BLaER1 (cell line): ENCODE results near the gene PCYOX1L.
A peak's percentile ranks its signal among the peaks of the same experiment; 100 is the strongest.
"Not testable (repeated sequence)": the region's sequence is repeated elsewhere in the genome, so short reads cannot be mapped to it uniquely, and the experiment has no call there.

Experiments used
- H3K27ac ChIP-seq: shearing (Covaris generic); formaldehyde crosslinking; 2 replicates; pipeline ENCODE4 v1.8.1; 2022
- H3K27me3 ChIP-seq: shearing (Covaris generic); formaldehyde crosslinking; 2 replicates; pipeline ENCODE4 v1.8.1; 2022
- H3K36me3 ChIP-seq: shearing (Covaris generic); formaldehyde crosslinking; 2 replicates; pipeline ENCODE4 v1.8.1; 2022
- H3K4me1 ChIP-seq: shearing (Covaris generic); formaldehyde crosslinking; 2 replicates; pipeline ENCODE4 v1.8.1; 2022
- H3K4me2 ChIP-seq: shearing (Covaris generic); formaldehyde crosslinking; 2 replicates; pipeline ENCODE4 v1.8.1; 2022
- H3K4me3 ChIP-seq: shearing (Covaris generic); formaldehyde crosslinking; 2 replicates; pipeline ENCODE4 v1.8.1; 2022
- H3K9ac ChIP-seq: shearing (Covaris generic); formaldehyde crosslinking; 2 replicates; pipeline ENCODE4 v1.8.1; 2022
- H3K9me3 ChIP-seq: shearing (Covaris generic); formaldehyde crosslinking; 2 replicates; pipeline ENCODE4 v1.8.1; 2022
- H4K20me1 ChIP-seq: shearing (Covaris generic); formaldehyde crosslinking; 2 replicates; pipeline ENCODE4 v1.8.1; 2022
- Cebpa-rat ChIP-seq: shearing (Covaris generic); IDR thresholded peaks from 2 replicates; pipeline ENCODE4 v1.8.1; 2022

Gene PCYOX1L

DNA sequence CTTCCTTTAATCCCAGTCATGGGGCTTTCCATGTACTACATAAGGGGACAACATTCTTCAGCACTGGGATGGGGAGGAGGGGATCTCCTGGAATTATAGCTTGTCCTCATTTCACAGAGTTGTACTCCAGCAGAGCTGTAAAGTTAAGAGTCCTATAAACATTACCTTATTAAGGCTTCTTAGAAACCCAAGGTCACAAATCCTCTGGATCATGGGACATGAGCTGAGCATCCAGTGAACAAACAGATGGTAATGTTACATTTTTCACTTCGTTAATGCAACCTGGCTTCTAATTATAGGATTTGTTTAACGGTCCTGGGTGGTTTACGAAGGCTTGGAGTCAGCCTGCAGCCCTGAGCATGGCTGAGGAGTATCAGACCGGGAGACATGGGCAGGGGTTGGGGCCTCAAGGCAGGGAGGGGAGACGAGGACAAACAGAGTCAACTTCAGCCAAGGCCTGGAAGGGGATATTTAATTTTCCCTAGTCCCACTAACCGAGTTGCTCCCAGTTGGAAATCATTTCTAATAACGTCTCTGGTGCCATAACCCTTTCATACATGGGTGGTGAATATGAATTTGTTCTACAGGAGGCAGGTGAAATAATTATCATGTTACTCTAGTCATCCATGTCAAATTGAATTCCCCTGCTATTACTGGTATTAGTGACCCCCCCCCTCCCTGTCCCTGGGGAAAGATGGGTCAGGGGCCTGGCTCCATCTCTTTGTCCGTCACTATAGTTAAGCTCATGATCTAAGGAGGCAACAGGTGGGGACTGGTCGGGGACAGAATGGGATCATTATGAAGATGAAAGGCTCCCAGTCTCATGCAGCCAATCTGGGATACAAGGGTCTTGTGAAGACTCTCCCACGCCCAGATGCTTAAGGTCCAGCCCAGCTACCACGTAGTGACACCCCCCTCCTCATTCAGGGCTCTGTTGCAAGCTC lies 32.0 kb downstream of the PCYOX1L start:
- Histone ChIP-seq H3K4me2 (no peak overlapping the region), H3K4me3 (no peak overlapping the region), H3K4me1 (peaks cover 9% of the 10 kb centered on the region), H4K20me1 (no peaks in the 10 kb centered on the region), H3K27me3 (no peaks in the 10 kb centered on the region), H3K36me3 (no peaks in the 10 kb centered on the region), H3K9me3 (no peaks in the 10 kb centered on the region), H3K27ac (no peak overlapping the region), H3K9ac (no peak overlapping the region)
- no peak for TF ChIP-seq Cebpa-rat

GRCh38 chr5:149391076-149391475 lies 33.2 kb downstream of the PCYOX1L start:
- not testable (repeated sequence) for H3K36me3 ChIP-seq, H3K27ac ChIP-seq, H3K27me3 ChIP-seq, H4K20me1 ChIP-seq, H3K9ac ChIP-seq, H3K9me3 ChIP-seq, H3K4me1 ChIP-seq, H3K4me2 ChIP-seq, H3K4me3 ChIP-seq

- no peak overlapping the region for H3K27ac ChIP-seq
- no peak overlapping the region for H3K4me2 ChIP-seq
- H3K4me3 ChIP-seq: no peak overlapping the region
- no peaks in the 10 kb centered on the region for H3K4me1 ChIP-seq
- no peaks in the 10 kb centered on the region for H3K36me3 ChIP-seq
- no peaks in the 10 kb centered on the region for H4K20me1 ChIP-seq
- no peak for TF ChIP-seq Cebpa-rat
- no peak overlapping the region for H3K9ac ChIP-seq
- H3K27me3 ChIP-seq: no peaks in the 10 kb centered on the region
- H3K9me3 ChIP-seq: no peaks in the 10 kb centered on the region
Observed at GRCh38 chr5:149391524-149391923, 33.7 kb downstream of the PCYOX1L start.

GRCh38 chr5:149392718-149393117 lies 34.9 kb downstream of the PCYOX1L start:
- TF ChIP-seq Cebpa-rat: no peak
- H3K27me3 ChIP-seq: no peaks in the 10 kb centered on the region
- H3K4me3 ChIP-seq: no peak overlapping the region
- H3K4me1 ChIP-seq: no peaks in the 10 kb centered on the region
- no peaks in the 10 kb centered on the region for H4K20me1 ChIP-seq
- no peaks in the 10 kb centered on the region for H3K9me3 ChIP-seq
- H3K9ac ChIP-seq: no peak overlapping the region
- no peak overlapping the region for H3K4me2 ChIP-seq
- H3K36me3 ChIP-seq: no peaks in the 10 kb centered on the region
- no peak overlapping the region for H3K27ac ChIP-seq

DNA sequence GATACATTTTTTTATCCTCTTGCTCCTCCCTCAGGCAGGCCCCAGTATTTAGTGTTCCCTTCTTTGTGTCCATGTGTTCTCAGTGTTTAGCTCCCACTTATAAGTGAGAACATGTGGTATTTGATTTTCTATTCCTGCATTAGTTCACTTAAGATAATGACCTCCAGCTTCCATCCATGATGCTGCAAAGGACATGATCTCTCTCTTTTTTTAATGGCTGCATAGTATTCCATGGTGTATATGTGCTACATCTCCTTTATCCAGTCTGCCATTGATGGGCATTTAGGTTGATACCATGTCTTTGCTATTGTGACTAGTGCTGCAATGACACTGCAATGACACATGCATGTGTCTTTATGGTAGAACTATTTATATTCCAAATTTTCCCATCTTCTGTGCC lies 37.1 kb downstream of the PCYOX1L start:
- not testable (repeated sequence) for H3K27me3 ChIP-seq, H3K27ac ChIP-seq, H3K4me2 ChIP-seq, H3K4me1 ChIP-seq, H4K20me1 ChIP-seq, H3K9ac ChIP-seq, H3K4me3 ChIP-seq, H3K9me3 ChIP-seq, H3K36me3 ChIP-seq

DNA sequence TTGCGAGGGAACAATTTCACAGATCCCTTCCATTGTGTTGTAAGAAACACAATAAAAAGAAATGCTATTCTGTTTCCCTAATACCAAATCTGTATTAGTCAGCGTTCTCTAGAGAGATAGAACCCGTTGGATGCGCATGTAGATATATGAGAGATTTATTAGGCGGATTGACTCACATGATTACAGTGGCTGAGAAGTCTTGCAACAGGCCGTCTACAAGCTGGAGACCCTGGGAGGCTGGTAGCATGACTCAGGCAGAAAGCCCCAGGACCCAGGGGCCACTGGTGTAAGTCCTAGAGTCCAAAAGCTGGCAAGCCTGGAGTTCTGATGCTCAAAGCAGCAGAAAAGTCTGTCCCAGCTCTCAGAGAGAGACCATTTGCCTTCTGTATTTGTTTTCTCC lies 39.7 kb downstream of the PCYOX1L start:
- Histone ChIP-seq H3K4me1 (peaks cover 10% of the 10 kb centered on the region), H3K9me3 (no peaks in the 10 kb centered on the region), H3K27me3 (no peaks in the 10 kb centered on the region), H3K27ac (no peak overlapping the region), H3K4me3 (no peak overlapping the region), H3K4me2 (no peak overlapping the region), H3K9ac (no peak overlapping the region), H4K20me1 (no peaks in the 10 kb centered on the region), H3K36me3 (no peaks in the 10 kb centered on the region)
- TF ChIP-seq Cebpa-rat: no peak

DNA sequence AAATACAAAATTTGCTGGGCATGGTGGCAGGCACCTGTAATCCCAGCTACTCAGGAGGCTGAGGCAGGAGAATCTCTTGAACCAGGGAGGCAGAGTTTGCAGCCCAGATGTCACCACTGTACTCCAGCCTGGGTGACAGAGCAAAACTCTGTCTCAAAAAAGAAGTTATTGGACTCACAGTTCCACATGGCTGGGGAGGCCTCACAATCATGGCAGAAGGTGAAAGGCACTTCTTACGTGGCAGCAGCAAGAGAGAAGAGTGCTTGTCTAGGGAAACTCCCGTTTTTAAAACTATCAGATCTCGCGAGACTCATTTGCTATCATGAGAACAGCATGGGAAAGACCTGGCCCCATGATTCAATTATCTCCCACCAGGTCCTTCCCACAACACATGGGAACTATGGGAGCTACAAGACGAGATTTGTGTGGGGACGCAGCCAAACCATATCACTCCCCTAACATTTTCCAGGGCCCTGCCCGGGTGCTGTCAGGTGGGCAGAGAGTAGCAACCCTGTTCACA lies 41.0 kb downstream of the PCYOX1L start:
- not testable (repeated sequence) for H3K36me3 ChIP-seq, H3K27me3 ChIP-seq, H3K9me3 ChIP-seq, H3K4me2 ChIP-seq, H3K27ac ChIP-seq, H4K20me1 ChIP-seq, H3K9ac ChIP-seq, H3K4me3 ChIP-seq
- H3K4me1 ChIP-seq: peaks cover 10% of the 10 kb centered on the region

DNA sequence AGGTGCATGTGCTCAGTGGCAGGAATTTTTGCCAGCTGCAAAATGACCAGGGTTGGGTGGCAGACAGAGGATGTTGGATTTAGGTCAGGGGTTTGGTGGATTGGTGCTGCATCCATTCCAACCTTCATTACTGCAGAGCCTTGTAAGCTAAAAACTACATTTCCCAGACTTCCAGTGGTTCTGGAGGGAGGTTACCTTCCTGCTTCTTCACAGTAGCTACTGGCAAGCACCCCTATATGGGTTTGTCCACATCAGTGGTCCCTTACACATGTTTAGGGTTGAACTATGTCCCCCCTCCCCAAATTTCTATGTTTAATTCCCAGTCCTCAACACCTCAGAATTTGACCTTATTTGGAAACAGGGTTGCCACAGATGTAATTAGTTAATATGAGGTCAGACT lies 41.9 kb downstream of the PCYOX1L start:
- Histone ChIP-seq H4K20me1 (no peaks in the 10 kb centered on the region), H3K9ac (no peak overlapping the region)
- no peak for TF ChIP-seq Cebpa-rat

DNA sequence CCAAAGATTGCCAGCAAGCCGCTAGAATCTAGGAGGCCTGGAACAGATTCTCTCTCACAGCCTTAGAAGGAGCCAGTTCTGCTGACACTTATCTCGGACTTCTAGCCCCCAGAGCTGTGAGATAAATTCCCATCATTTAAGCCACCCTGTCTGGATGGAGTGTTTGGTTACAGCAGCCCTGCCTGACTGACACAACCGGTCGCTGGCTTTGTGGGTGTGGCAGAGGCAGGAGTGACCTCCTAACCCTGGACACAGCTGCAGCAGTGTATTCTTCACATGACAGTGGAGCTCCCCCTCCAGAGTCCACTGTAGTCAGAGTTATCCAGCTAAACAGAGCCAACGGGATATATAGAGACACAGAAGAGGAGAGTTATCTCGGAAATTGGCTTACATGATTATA lies 42.5 kb downstream of the PCYOX1L start:
- Histone ChIP-seq H3K4me2 (no peak overlapping the region), H4K20me1 (no peaks in the 10 kb centered on the region), H3K9me3 (no peaks in the 10 kb centered on the region), H3K4me1 (peaks cover 22% of the 10 kb centered on the region), H3K9ac (no peak overlapping the region), H3K27me3 (no peaks in the 10 kb centered on the region), H3K36me3 (no peaks in the 10 kb centered on the region), H3K4me3 (no peak overlapping the region), H3K27ac (no peak overlapping the region)
- TF ChIP-seq Cebpa-rat: no peak

More for the DNA sequence above, 41.9 kb downstream of the PCYOX1L start:
- Histone ChIP-seq H3K27ac (no peak overlapping the region), H3K4me2 (no peak overlapping the region), H3K4me3 (no peak overlapping the region), H3K36me3 (no peaks in the 10 kb centered on the region), H3K9me3 (no peaks in the 10 kb centered on the region), H3K27me3 (no peaks in the 10 kb centered on the region), H3K4me1 (peaks cover 17% of the 10 kb centered on the region)

- Histone ChIP-seq H3K9ac (no peak overlapping the region), H3K4me2 (peak overlapping the region; percentile 15), H3K36me3 (no peaks in the 10 kb centered on the region), H3K27ac (no peak overlapping the region), H4K20me1 (no peaks in the 10 kb centered on the region), H3K27me3 (no peaks in the 10 kb centered on the region), H3K9me3 (no peaks in the 10 kb centered on the region), H3K4me1 (peaks cover 24% of the 10 kb centered on the region), H3K4me3 (no peak overlapping the region)
- no peak for TF ChIP-seq Cebpa-rat
Observed at GRCh38 chr5:149401051-149401450, 43.2 kb downstream of the PCYOX1L start.
